ENCODE data around the gene AKNA.

Gene AKNA

GRCh38 chr9:114303571-114303970 is 84.2 kb downstream of the AKNA start:
- no peaks in the 10 kb centered on the region for H4K20me1 ChIP-seq (ENCODE audit: insufficient read depth, low read length)
- no peak overlapping the region for H3K4me2 ChIP-seq (ENCODE audit: low read length)
- H2AFZ ChIP-seq (ENCODE audit: low read length): no peak overlapping the region
- no peaks in the 10 kb centered on the region for H3K79me2 ChIP-seq (ENCODE audit: insufficient read depth, low read length)
- H3K36me3 ChIP-seq (ENCODE audit: insufficient read depth, low read length): no peaks in the 10 kb centered on the region
- peaks cover 9% of the 10 kb centered on the region for H3K27me3 ChIP-seq (ENCODE audit: insufficient read depth, low read length)
- no peak for TF ChIP-seq EZH2 (IDR thresholded peaks at IDR 0.05; ENCODE audit: borderline replicate concordance, low read length)
- no peak for TF ChIP-seq CTCF (IDR thresholded peaks at IDR 0.05; ENCODE audit: low read length)
- H3K4me3 ChIP-seq (ENCODE audit: low read depth, low read length, poor library complexity, severe bottlenecking): no peak overlapping the region
- H3K27ac ChIP-seq (ENCODE audit: low read depth, low read length, poor library complexity, severe bottlenecking): no peak overlapping the region
- no peaks in the 10 kb centered on the region for H3K9me3 ChIP-seq (ENCODE audit: low read length)
- H3F3A ChIP-seq (ENCODE audit: insufficient read depth, low read length): no peaks in the 10 kb centered on the region
- H3K9me2 ChIP-seq (ENCODE audit: low read depth, low read length): no peaks in the 10 kb centered on the region
- no peaks in the 10 kb centered on the region for H3K4me1 ChIP-seq (ENCODE audit: insufficient read depth, low read length, severe bottlenecking)
- no peak overlapping the region for H3K9ac ChIP-seq (ENCODE audit: low read length)

GRCh38 chr9:114302727-114303126 is 85.1 kb downstream of the AKNA start:
- H2AFZ ChIP-seq (ENCODE audit: low read length): no peak overlapping the region
- no peaks in the 10 kb centered on the region for H4K20me1 ChIP-seq (ENCODE audit: insufficient read depth, low read length)
- no peaks in the 10 kb centered on the region for H3K9me2 ChIP-seq (ENCODE audit: low read depth, low read length)
- no peak for TF ChIP-seq EZH2 (IDR thresholded peaks at IDR 0.05; ENCODE audit: borderline replicate concordance, low read length)
- no peak for TF ChIP-seq CTCF (IDR thresholded peaks at IDR 0.05; ENCODE audit: low read length)
- H3K36me3 ChIP-seq (ENCODE audit: insufficient read depth, low read length): no peaks in the 10 kb centered on the region
- no peak overlapping the region for H3K4me2 ChIP-seq (ENCODE audit: low read length)
- H3K79me2 ChIP-seq (ENCODE audit: insufficient read depth, low read length): no peaks in the 10 kb centered on the region
- no peak overlapping the region for H3K27ac ChIP-seq (ENCODE audit: low read depth, low read length, poor library complexity, severe bottlenecking)
- H3K4me1 ChIP-seq (ENCODE audit: insufficient read depth, low read length, severe bottlenecking): no peaks in the 10 kb centered on the region
- H3F3A ChIP-seq (ENCODE audit: insufficient read depth, low read length): no peaks in the 10 kb centered on the region
- H3K9ac ChIP-seq (ENCODE audit: low read length): no peak overlapping the region
- H3K9me3 ChIP-seq (ENCODE audit: low read length): no peaks in the 10 kb centered on the region
- peaks cover 6% of the 10 kb centered on the region; the same call in 1 of the 2 replicates for H3K27me3 ChIP-seq (ENCODE audit: insufficient read depth, low read length)
- H3K4me3 ChIP-seq (ENCODE audit: low read depth, low read length, poor library complexity, severe bottlenecking): no peak overlapping the region

- H3K9me3 ChIP-seq (ENCODE audit: low read length): no peaks in the 10 kb centered on the region
- H3K4me3 ChIP-seq (ENCODE audit: low read depth, low read length, poor library complexity, severe bottlenecking): no peak overlapping the region
- H3K4me2 ChIP-seq (ENCODE audit: low read length): no peak overlapping the region
- no peak overlapping the region for H2AFZ ChIP-seq (ENCODE audit: low read length)
- H3K36me3 ChIP-seq (ENCODE audit: insufficient read depth, low read length): no peaks in the 10 kb centered on the region
- TF ChIP-seq EZH2 (IDR thresholded peaks at IDR 0.05; ENCODE audit: borderline replicate concordance, low read length): no peak
- TF ChIP-seq CTCF (IDR thresholded peaks at IDR 0.05; ENCODE audit: low read length): no peak
- no peak overlapping the region for H3K27ac ChIP-seq (ENCODE audit: low read depth, low read length, poor library complexity, severe bottlenecking)
- H3K4me1 ChIP-seq (ENCODE audit: insufficient read depth, low read length, severe bottlenecking): no peaks in the 10 kb centered on the region
- no peaks in the 10 kb centered on the region for H4K20me1 ChIP-seq (ENCODE audit: insufficient read depth, low read length)
- H3K9me2 ChIP-seq (ENCODE audit: low read depth, low read length): no peaks in the 10 kb centered on the region
- no peaks in the 10 kb centered on the region for H3K79me2 ChIP-seq (ENCODE audit: insufficient read depth, low read length)
- no peaks in the 10 kb centered on the region for H3F3A ChIP-seq (ENCODE audit: insufficient read depth, low read length)
- H3K27me3 ChIP-seq (ENCODE audit: insufficient read depth, low read length): peaks cover 6% of the 10 kb centered on the region; the same call in 1 of the 2 replicates
- H3K9ac ChIP-seq (ENCODE audit: low read length): no peak overlapping the region
Measured at GRCh38 chr9:114301798-114302565, 85.8 kb downstream of the AKNA start.

Data from OCI-LY1 (cell line).